GM19239 (cell line): ENCODE results near the gene LASP1NB.
"Not testable (repeated sequence)": the region's sequence is repeated elsewhere in the genome, so short reads cannot be mapped to it uniquely, and the experiment has no call there.

ENCODE experiments used
- DNase-seq: peaks from one replicate; pipeline ENCODE4 v3.0.0; 2011; ENCODE audit warnings: low spot score; ENCODE audit not compliant: insufficient read length
- FAIRE-seq: peaks from 2 replicates; lab custom pipeline; 2011; peaks lifted over from hg19 to GRCh38; lab: Jason Lieb, UNC

Gene LASP1NB

DNA sequence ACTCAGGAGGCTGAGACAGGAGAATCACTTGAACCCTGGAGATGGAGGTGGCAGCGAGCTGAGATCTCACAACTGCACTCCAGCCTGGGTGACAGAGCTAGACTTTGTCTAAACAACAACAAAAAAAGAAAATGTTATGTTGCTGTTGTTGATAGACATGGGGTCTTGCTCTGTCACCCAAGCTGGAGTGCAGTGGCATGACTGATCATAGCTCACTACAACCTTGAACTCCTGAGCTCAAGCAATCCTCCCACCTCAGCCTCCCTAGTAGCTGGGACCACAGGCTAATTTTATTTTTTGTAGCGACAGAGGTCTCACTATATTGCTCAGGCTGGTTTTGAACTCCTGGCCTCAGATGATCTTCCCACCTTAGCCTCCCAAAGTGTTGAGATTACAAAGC, 21.8 kb downstream of the LASP1NB start:
- DNase-seq, result no peak
- no peak for FAIRE-seq

DNA sequence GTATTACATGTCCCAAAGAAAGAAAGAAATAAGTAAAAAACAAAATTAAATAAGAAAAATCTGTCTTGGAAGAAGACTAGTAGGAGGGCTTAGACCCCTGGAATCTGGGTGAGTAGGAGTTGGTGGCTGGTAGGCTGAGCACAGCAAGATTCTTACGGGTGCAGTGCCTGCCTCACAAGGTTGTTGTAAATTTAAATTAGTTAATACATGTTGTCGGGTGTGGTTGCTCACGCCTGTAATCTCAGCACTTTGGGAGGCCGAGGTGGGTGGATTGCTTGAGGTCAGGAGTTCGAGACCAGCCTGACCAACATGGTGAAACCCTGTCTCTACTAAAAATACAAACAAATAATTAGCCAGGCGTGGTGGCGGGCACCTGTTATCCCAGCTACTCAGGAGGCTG, 28.4 kb downstream of the LASP1NB start:
- not testable (repeated sequence) for FAIRE-seq, DNase-seq

DNA sequence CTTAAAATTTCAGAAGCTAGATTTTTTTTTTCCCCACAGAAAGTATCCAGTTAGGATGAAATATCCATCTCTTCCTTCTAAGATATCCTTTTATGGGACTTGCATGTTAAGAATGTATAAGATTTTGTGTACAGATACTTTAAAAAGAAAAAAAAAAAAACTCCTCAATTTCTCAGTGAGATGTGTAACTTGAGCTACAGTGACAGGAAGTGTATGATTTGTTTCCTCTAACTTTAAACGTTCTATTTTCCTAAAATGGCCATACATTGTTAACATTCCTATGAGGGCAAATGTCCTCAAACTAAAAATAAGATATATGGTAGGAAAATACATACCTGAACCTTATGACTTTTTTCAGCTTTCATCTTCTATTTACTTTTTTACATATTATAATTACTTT, 32.9 kb downstream of the LASP1NB start:
- no peak for FAIRE-seq

DNA sequence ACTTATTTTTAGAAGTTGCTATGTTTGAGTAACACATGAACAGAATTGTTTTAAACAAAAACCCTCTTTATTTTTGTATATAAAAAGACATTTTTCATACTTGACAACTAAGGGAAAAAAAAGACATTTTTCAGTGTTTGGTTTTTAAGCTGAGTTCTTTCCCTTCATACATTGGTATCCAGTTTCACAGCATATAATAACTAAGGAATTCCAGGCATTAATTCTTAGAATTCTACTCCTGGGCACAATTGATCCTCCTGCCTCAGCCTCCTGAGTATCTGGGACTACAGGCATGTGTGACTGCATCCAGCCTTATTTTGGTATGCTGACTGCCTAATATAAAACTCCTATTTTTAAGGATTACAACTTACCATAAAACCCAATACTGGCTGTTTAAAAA, 33.3 kb downstream of the LASP1NB start:
- DNase-seq, result no peak
- no peak for FAIRE-seq

More for the DNA sequence above, 32.9 kb downstream of the LASP1NB start:
- no peak for DNase-seq

DNA sequence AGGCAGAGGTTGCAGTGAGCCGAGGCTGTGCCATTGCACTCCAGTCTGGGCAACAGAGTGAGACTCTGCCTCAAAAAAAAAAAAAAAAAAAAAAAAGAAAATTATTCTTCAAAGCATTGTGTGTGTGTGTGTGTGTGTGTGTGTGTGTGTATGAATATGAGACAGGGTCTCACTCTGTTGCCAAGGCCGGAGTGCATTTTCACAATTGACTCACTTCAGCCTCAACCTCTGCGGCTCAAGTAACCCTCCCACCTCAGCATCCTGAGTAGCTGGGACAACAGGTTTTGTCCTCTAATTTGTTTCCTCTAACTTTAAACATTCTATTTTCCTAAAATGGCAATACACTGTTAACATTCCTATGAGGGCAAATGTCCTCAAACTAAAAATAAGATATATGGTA, 34.1 kb downstream of the LASP1NB start:
- no peak for FAIRE-seq
- DNase-seq, result no peak

DNA sequence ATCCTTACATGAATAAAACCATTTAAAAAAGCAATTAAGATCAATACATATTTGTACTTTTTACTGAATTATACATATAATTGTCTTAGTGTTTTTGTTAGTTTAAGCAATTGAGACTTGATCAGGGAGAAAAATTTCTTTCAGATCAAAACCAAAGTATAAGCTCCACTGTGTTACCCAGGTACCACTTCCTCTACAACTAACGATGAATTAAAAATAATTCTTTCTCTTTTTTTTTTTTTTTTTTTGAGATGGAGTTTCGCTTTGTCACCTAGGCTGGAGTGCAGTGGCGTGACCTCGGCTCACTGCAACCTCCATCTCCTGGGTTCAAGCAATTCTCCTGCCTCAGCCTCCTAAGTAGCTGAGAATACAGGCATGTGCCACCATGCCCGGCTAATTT, 35.0 kb downstream of the LASP1NB start:
- no peak for FAIRE-seq

DNA sequence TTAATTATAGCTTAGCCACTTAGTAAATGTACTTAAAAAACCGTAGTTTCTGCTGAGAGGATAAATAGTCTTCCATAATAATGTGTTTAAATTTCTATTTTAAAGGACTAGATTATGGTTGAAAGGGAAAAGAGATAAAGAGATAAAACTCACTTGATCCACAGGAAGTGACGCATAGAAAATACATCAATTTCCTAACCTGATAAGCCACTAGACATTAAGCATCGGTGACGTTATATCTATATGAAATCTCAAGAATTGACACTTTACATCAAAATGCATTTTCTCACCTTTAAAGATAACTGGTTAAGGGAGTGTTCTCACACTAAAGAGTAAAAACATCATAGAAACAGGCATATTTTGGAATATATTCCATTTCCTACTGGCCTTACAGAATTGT, 36.0 kb downstream of the LASP1NB start:
- DNase-seq (no peak), FAIRE-seq (no peak)

More for the DNA sequence above, 35.0 kb downstream of the LASP1NB start:
- DNase-seq, result no peak

DNA sequence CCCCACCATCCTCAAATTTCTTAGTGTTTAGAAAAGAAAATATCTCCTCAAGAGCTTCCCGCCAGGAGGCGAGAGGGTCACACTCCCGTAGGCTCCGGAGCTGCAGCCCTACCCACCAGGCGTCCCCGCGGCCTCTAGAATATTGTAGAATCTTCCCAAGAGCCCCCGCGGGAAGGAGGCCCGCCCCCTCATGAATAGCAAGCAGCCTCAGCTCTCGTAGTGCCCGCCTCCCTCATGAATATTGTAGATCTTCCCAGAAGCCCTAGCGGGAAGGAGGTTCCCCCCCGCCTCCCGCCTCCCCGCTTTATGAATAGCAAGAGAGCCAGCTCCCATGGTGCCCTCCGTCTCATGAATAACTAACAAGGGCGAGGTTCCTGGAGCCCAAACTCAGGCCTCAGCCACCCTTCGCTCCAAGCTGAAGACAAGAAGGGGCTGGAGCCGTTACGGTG, 41.9 kb downstream of the LASP1NB start, which contains the start of gene FBXO47:
Gene FBXO47 (minus strand): TSS at position 114 of the 449 bp plus-strand sequence. CDS start 4,378 bp downstream, outside the sequence.
- peak; percentile 24 for DNase-seq
- no peak for FAIRE-seq

DNA sequence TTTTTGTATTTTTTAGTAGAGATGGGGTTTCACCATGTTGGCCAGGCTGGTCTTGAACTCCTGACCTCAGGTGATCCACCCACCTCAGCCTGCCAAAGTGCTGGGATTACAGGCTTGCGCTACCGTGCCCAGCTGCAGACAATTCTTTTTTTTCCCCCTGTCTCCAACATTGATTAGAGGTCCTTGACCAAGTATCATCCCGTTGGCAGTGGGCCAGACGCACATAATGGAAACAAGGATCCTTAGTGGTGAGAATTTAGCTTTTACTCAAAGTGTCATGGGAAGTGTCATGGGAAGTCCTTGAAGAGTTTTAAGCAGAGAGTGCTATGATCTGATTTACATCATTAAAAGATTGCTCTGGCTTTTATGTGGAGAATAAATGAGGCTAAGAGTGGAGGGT, 43.9 kb downstream of the LASP1NB start:
- FAIRE-seq (no peak), DNase-seq (no peak)

DNA sequence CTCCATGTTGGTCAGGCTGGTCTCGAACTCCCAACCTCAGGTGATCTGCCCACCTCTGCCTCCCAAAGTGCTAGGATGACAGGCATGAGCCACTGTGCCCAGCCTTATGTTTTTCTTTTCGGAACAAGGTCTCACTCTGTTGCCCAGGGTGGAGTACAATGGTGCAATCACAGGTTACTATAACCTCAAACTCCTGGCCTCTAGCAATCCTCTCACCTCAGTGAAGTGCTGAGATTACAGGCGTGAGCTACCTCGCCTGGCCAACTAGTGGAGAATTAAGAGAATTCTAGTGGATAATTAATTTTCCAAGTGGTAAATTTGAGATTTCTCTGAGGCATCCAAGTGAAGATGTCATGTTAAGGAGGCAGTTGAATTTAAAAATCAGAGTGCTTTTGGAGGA, 44.7 kb downstream of the LASP1NB start:
- FAIRE-seq (no peak), DNase-seq (no peak)

DNA sequence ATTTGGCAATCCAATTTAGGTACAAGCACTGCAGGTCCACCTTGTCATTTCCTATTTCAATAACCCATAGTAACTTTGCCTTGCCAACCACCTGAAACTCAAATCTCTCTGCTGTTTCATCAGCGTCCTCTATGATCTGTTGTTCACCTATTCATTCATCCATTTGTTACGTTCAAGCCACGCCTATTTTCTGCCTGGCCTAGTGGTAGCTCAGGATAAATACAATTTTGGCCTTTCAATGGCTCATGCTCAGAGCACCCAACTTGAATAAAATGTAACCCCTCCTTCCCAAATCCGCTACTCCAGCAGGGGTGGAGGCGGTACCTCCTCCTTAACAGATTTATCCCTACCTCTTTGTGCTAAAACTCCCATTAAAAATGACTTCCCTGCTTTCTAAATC, 45.4 kb downstream of the LASP1NB start:
- FAIRE-seq (no peak), DNase-seq (no peak)

DNA sequence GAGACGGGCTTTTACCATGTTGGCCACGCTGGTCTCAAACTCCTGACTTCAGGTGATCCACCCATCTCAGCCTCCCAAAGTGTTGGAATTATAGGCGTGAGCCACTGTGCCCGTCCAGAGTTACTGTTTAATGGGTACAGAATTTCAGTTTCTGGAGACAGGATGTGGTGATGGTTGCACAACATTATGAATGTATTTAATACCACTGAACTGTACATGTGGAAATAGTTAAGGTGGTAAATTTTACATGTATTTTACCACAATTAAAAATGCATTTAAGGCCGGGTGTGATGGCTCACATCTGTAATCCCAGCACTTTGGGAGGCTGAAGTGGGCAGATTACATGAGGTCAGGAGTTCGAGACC, 50.8 kb downstream of the LASP1NB start:
- not testable (repeated sequence) for FAIRE-seq, DNase-seq

DNA sequence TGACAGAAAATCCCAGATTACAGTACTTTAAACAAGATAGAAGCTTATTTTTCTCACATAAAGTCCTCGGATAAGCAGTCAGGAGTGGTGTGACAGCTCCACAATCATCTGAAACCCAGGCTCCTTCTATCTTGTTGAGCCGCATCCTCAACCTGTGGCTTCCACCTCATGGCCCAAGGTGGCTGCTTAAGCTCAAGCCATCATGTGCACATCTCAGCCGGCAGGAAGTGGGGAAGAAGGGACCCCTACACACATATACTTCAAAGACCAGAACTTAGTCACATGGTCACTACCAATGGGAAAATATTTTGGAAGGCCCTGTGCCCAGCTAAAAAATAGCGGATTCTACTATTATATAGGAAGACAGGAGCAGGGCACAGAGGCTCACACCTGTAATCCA, 52.8 kb downstream of the LASP1NB start:
- DNase-seq (no peak), FAIRE-seq (no peak)
